Tibial nerve (tissue), 4 donors: Measurements from ENCODE around the gene MAGI2. TPM values are rescaled to one million over a fixed set of nuclear protein-coding genes. Genes with fewer than 3 reads are reported as not detected.

ENCODE experiments used
- DNase-seq, 2 donors: peaks; one replicate each; pipeline ENCODE4 v3.0.0-alpha.2; 2019; ENCODE audit warnings: low spot score in 2 of 2
- H3K27ac ChIP-seq, 4 donors: fragments of 200-600 bp; sonication (generic) in 3 of 4; one replicate each; pipeline ENCODE4 v1.5.1; 2017 to 2019; ENCODE audit warnings: mild to moderate bottlenecking in 1 of 4
- H3K27me3 ChIP-seq, 2 donors: fragments of 200-600 bp; sonication (generic) in 1 of 2; one replicate each; pipeline versions ENCODE4 v1.5.1 to v1.6.0; 2017 to 2019
- H3K36me3 ChIP-seq, 3 donors: fragments of 200-600 bp; sonication (generic); one replicate each; pipeline ENCODE4 v1.5.1; 2018 to 2019
- H3K4me1 ChIP-seq, 4 donors: fragments of 200-600 bp; sonication (generic) in 3 of 4; one replicate each; pipeline ENCODE4 v1.5.1; 2017 to 2019
- H3K4me3 ChIP-seq, 4 donors: fragments of 200-600 bp; sonication (generic) in 3 of 4; one replicate each; pipeline ENCODE4 v1.5.1; 2017 to 2019; ENCODE audit warnings: mild to moderate bottlenecking in 1 of 4, moderate library complexity in 1 of 4
- H3K9me3 ChIP-seq, 4 donors: fragments of 200-600 bp; sonication (generic) in 3 of 4; one replicate each; pipeline ENCODE4 v1.5.1; 2017 to 2019
- EP300 ChIP-seq, 2 donors: sonication (generic); formaldehyde crosslinking; IDR thresholded peaks; one replicate each; pipeline ENCODE4 v1.6.1; 2017; ENCODE audit warnings: antibody characterized with exemption in 2 of 2, mild to moderate bottlenecking in 1 of 2
- POLR2A ChIP-seq, 2 donors: fragments of 450-650 bp; IDR thresholded peaks; one replicate each; pipeline ENCODE4 v1.6.1; 2017; ENCODE audit warnings: antibody characterized with exemption in 2 of 2, mild to moderate bottlenecking in 2 of 2, moderate library complexity in 2 of 2
- WGBS, 2 donors: methylation state at CpG; one replicate each; pipeline ENCODE4 v1.1.5; 2018; 5-methylcytosine and 5-hydroxymethylcytosine counted together
- total RNA-seq, 4 donors: library from RNA; depleted of rRNA; stranded (reverse); fragments of >200 nt; gene quantifications; one replicate each; pipeline ENCODE4 v1.1.0, GENCODE V29; 2016
- TF ChIP-seq, protein P1 (sequence below), 5 experiments: fragments of 200-600 bp in 3 of 5; fragments of 450-650 bp in 2 of 5; sonication (generic) in 3 of 5; IDR thresholded peaks; one replicate each; pipeline ENCODE4 v1.5.1; 2016 to 2019; ENCODE audit warnings: antibody characterized with exemption in 5 of 5, mild to moderate bottlenecking in 3 of 5, moderate library complexity in 2 of 5

Gene MAGI2
- total RNA-seq, 4 donors from 2014 or later, result 33.6 to 58.2 (median 55.6) TPM

DNA sequence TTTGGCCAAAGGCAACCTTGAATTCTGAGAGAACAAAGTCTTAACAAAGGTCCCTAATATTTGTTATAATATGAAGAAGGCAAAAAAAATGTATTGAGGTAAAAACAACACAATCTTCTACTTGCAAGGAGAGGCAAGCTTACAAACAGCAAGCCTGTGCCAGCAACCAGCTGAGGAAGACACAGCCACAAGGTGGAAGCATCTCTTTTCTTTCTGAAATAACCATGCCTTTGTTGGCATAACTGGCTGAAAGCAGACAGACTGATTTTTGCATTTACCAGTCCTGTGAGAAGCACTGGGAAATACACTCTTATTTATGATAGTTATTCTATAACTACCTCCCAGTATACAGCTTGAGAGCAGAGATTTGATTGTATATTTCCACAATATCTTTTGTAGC lies 1362.9 kb downstream of the MAGI2 start:
- no peaks in the 10 kb centered on the region for H3K27me3 ChIP-seq
- H3K36me3 ChIP-seq, result no peaks in the 10 kb centered on the region
- no peak overlapping the region for H3K4me3 ChIP-seq
- peaks cover 0 to 2% (median 0%) of the 10 kb centered on the region in 4 donors for H3K9me3 ChIP-seq
- DNase-seq, result no peak
- TF ChIP-seq, protein P1, sequence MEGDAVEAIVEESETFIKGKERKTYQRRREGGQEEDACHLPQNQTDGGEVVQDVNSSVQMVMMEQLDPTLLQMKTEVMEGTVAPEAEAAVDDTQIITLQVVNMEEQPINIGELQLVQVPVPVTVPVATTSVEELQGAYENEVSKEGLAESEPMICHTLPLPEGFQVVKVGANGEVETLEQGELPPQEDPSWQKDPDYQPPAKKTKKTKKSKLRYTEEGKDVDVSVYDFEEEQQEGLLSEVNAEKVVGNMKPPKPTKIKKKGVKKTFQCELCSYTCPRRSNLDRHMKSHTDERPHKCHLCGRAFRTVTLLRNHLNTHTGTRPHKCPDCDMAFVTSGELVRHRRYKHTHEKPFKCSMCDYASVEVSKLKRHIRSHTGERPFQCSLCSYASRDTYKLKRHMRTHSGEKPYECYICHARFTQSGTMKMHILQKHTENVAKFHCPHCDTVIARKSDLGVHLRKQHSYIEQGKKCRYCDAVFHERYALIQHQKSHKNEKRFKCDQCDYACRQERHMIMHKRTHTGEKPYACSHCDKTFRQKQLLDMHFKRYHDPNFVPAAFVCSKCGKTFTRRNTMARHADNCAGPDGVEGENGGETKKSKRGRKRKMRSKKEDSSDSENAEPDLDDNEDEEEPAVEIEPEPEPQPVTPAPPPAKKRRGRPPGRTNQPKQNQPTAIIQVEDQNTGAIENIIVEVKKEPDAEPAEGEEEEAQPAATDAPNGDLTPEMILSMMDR (IDR thresholded peaks at IDR 0.05), result no peak
- TF ChIP-seq POLR2A (IDR thresholded peaks at IDR 0.05) (no peak), EP300 (IDR thresholded peaks at IDR 0.05) (no peak)
- H3K27ac ChIP-seq, result no peak overlapping the region
- H3K4me1 ChIP-seq, result no peaks in the 10 kb centered on the region

DNA sequence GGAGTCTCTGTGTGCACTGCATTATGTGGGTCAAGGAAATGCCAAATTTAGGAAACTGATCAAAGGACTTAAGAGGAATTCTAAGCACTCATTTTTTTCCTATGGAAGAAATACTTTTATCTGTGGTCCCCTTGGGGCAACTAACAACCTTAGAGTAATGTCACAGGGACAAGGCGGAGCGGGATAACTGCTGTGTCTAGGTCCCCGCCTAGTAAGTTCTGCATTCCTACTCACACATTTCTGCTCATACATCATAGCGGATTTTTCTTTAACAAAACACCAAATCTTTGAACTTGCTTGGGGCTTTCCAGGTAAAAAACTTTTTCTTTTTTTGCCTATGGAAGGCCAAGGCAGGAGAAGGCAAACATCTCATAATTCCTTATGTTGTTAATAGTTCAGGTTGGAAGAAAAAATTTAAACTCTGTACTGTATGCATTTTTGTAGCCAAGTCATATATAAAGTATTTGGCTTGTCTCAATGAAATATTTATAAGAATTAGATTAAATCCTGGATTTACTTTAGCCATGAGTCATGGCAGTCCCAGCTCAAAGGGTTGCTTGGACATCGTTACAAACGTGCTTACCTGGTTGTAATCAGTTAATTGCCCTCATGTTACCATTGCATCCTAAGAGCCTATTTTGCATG lies 1369.9 kb downstream of the MAGI2 start:
- DNase-seq, result no peak
- Histone ChIP-seq H3K27ac (no peak overlapping the region), H3K36me3 (no peaks in the 10 kb centered on the region), H3K9me3 (no peaks in the 10 kb centered on the region), H3K4me1 (no peaks in the 10 kb centered on the region), H3K4me3 (no peak overlapping the region), H3K27me3 (no peaks in the 10 kb centered on the region)
- TF ChIP-seq, protein P1 (IDR thresholded peaks at IDR 0.05), result no peak
- TF ChIP-seq EP300 (IDR thresholded peaks at IDR 0.05), result no peak
- no peak for TF ChIP-seq POLR2A (IDR thresholded peaks at IDR 0.05)
- 75 to 81% methylated on average over 6 of the region's 6 CpGs for WGBS, 2 donors

DNA sequence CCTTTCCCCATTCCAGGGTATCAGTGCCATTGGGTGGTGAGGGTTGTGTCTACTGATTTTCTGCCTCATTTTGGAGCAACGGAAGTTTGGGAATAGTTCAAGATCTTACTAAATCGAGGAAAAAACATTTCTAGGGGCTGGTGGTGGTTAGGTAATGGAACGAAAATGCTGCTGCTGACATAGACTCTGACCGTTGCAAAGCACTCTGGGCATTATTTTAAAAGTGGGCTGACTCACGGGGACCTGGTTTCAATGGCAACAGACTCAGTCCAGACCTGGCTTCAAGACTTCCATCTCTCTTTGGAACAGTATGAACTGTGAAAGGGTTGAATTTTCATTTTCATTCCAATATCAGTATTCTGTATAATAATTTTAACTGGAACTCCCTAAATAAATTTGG lies 1370.9 kb downstream of the MAGI2 start:
- DNase-seq, result no peak
- TF ChIP-seq, protein P1 (IDR thresholded peaks at IDR 0.05), result no peak
- TF ChIP-seq EP300 (IDR thresholded peaks at IDR 0.05), result no peak
- no peak for TF ChIP-seq POLR2A (IDR thresholded peaks at IDR 0.05)
- no peaks in the 10 kb centered on the region for H3K27me3 ChIP-seq
- H3K27ac ChIP-seq, result no peak overlapping the region
- H3K9me3 ChIP-seq, result no peaks in the 10 kb centered on the region
- no peak overlapping the region for H3K4me3 ChIP-seq
- H3K36me3 ChIP-seq, result no peaks in the 10 kb centered on the region
- WGBS, 2 donors, result 75 to 81% methylated on average over 5 of the region's 5 CpGs
- H3K4me1 ChIP-seq, result no peaks in the 10 kb centered on the region

DNA sequence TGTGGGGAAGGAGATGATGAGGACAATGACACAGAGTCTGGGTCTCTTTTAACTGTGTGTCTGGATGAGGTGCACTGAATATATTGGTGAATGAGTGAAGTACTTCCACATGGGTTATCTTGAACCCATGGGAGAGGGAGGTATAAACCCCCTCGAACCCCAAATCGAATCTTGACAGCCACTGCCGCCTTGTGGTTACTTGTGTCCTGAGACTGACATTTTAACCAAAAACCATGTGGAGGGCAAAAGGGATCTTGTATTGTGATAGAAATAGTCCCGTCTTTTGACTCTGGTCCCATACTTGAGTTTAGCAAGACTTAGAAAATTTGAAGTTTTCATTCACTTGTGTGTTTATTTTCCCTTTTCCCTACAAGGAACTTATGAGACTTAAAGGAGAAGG lies 1371.6 kb downstream of the MAGI2 start:
- no peaks in the 10 kb centered on the region for H3K4me1 ChIP-seq
- no peak for DNase-seq
- 74 to 77% methylated on average over 4 of the region's 4 CpGs for WGBS, 2 donors
- H3K27me3 ChIP-seq, result no peaks in the 10 kb centered on the region
- H3K9me3 ChIP-seq, result no peaks in the 10 kb centered on the region
- H3K36me3 ChIP-seq, result no peaks in the 10 kb centered on the region
- H3K4me3 ChIP-seq, result no peak overlapping the region
- no peak overlapping the region for H3K27ac ChIP-seq
- TF ChIP-seq POLR2A (IDR thresholded peaks at IDR 0.05), result no peak
- TF ChIP-seq EP300 (IDR thresholded peaks at IDR 0.05), result no peak
- TF ChIP-seq, protein P1 (IDR thresholded peaks at IDR 0.05), result no peak

DNA sequence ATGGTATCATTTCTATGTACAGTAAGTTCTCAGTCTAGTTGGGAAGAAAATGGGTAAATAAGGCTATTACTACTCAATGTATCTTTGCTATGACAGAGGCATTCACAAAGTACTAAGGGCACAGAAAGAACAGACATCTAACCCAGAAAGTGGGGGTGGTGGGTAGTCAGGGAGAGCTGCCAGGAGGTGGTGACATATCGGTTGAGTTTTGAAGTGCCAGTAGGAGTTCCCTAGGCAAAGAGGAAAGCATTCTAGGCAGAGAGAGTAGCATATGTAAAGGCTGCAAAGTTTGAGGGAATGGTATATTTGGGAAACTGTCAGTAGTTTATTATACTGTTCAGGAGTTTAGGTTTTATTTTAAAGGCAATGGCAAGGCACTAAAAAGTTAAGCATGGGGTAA lies 1372.1 kb downstream of the MAGI2 start:
- TF ChIP-seq, protein P1 (IDR thresholded peaks at IDR 0.05), result no peak
- no peak for TF ChIP-seq POLR2A (IDR thresholded peaks at IDR 0.05)
- no peak for TF ChIP-seq EP300 (IDR thresholded peaks at IDR 0.05)
- H3K27ac ChIP-seq, result no peak overlapping the region
- no peak overlapping the region for H3K4me3 ChIP-seq
- H3K27me3 ChIP-seq, result no peaks in the 10 kb centered on the region
- H3K4me1 ChIP-seq, result no peaks in the 10 kb centered on the region
- H3K9me3 ChIP-seq, result no peaks in the 10 kb centered on the region
- DNase-seq, result no peak
- WGBS, 2 donors, result 89 to 97% methylated on average over 1 of the region's 1 CpG
- no peaks in the 10 kb centered on the region for H3K36me3 ChIP-seq
